Erythroblast (primary cell): ENCODE results near the gene KMT2D.
"Not testable (repeated sequence)": the region's sequence is repeated elsewhere in the genome, so short reads cannot be mapped to it uniquely, and the experiment has no call there.

ENCODE experiments used
- GATA1 ChIP-seq: IDR thresholded peaks from 2 replicates; pipeline ENCODE4 v1.6.1; 2011; ENCODE audit warnings: low read depth, mild to moderate bottlenecking, control low read depth, low read length, moderate library complexity
- POLR2A ChIP-seq: IDR thresholded peaks from 2 replicates; pipeline ENCODE4 v1.6.1; 2011; ENCODE audit warnings: mild to moderate bottlenecking, low read length

DNA sequence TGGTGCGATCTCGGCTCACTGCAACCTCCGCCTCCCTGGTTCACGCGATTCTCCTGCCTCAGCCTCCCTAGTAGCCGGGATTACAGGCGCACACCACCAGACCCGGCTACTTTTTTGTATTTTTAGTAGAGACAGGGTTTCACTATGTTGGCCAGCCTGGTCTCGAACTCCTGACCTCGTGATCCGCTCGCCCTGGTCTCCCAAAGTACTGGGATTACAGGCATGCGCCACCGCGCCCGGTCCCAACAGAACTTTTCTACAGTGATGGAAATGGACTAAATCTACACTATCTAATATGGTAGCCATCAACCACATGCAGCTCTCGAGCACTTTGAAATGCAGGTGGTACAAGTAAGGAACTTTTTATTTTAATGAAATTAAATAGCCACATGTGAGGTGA, 1.3 kb upstream of the KMT2D start:
- TF ChIP-seq POLR2A, GATA1: not testable (repeated sequence)
